Activated naive CD8-positive, alpha-beta T cell treated with anti-CD3 and anti-CD28 coated beads, Interleukin-2, amount 50 U/mL, for 24 hours (primary cell): Measurements from ENCODE around the gene TRIP4.
A peak's percentile ranks its signal among the peaks of the same experiment; 100 is the strongest.
"Not testable (repeated sequence)": the region's sequence is repeated elsewhere in the genome, so short reads cannot be mapped to it uniquely, and the experiment has no call there.

Source experiments
- ATAC-seq: fragments of 150-1000 bp; cut with Tn5 transposase; one replicate; pipeline ENCODE4 v1.10.0; 2021
- DNase-seq: peaks from one replicate; pipeline ENCODE4 v3.0.0; 2021
- H3K27ac Mint-ChIP-seq: one replicate; pipeline ENCODE4 v1.8.0; 2021; ENCODE audit warnings: mild to moderate bottlenecking, mixed read lengths
- H3K27me3 Mint-ChIP-seq: one replicate; pipeline ENCODE4 v1.8.0; 2021; ENCODE audit warnings: mixed read lengths
- H3K36me3 Mint-ChIP-seq: one replicate; pipeline ENCODE4 v1.8.0; 2021; ENCODE audit warnings: low read depth, mixed read lengths
- H3K4me1 Mint-ChIP-seq: one replicate; pipeline ENCODE4 v1.8.0; 2021; ENCODE audit warnings: mixed read lengths
- H3K4me3 Mint-ChIP-seq: one replicate; pipeline ENCODE4 v1.8.0; 2021; ENCODE audit warnings: mild to moderate bottlenecking, moderate library complexity, mixed read lengths
- H3K9me3 Mint-ChIP-seq: one replicate; pipeline ENCODE4 v1.8.0; 2021; ENCODE audit warnings: mixed read lengths

Gene TRIP4

DNA sequence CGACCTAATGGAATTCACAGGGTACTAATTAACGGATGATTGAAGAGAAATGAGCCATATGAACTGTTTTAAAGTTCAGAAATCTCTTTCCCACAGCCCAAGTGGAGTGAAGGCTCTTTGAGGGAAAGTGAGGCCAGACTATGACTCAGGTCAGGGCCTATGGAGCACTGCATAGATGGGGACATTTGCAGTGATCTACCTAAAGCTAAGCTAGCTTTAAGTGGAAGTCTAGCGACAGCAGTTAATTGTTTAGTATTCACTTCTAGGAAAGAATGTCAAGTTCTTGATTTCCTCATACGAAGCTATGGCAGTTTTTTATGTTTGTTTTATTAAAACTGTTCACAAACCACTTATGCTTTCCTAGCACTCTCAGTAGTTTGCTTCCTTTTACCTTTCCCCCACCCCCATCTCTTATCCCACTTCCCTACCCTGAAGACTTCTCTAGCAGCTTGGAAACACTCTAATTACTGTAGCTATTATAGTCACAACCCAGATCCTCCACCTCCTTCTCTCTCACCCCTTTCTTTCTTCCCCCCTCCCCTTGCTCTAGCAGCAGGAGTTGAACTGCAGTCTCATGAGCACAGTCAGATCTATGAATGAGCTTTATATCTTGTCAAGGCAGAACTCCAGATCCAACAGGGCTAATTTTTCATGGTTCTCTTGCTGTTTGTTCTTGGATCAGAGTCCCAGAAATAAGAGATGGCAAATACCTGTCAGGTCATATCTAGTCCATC is 78.9 kb downstream of the TRIP4 start:
- ATAC-seq = no peak
- Mint-ChIP-seq H3K4me3 (peak overlapping the region; percentile 9), H3K36me3 (peaks cover 25% of the 10 kb centered on the region), H3K9me3 (no peaks in the 10 kb centered on the region), H3K27me3 (no peaks in the 10 kb centered on the region), H3K27ac (peak overlapping the region; percentile 10), H3K4me1 (peaks cover 67% of the 10 kb centered on the region)
- DNase-seq = no peak

DNA sequence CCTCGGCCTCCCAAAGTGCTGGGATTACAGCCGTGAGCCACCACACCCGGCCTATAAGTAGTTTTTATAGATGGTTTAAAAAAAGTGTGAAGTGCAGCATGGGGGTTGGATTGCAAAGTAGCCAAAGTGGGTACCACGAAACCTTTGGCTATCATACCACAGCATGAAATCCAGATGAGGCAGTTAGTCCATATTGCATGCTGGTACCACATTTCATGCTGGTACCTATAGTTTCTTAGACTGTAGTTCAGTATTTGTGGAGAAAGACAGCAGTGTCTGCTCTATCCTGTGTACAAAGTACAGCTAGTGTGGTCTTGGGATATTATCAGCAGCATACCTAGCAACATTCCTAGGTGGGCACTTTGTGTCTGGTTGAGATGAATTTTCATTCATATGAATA is 84.5 kb downstream of the TRIP4 start:
- ATAC-seq = no peak

DNA sequence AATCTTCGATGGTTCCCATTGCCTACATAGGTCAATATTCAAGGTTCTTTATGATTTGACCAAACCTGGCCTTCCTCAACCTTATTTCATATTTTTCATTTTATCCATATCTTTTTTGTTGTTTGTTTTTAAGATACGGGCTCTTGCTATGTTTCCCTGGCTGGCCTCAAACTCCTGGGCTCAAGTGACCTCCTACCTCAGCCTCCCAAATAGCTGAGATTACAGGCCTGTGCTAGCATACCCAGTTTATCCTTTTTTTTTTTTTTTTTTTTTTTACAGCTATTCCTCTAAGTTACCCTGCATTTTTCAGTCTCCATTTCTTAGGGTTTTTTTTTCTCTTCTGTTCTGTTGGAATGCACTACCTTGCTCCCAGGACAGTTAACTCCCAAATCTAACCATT is 87.2 kb downstream of the TRIP4 start:
- Mint-ChIP-seq H3K36me3 (peaks cover 14% of the 10 kb centered on the region), H3K27me3 (no peaks in the 10 kb centered on the region), H3K4me1 (peaks cover 23% of the 10 kb centered on the region), H3K27ac (no peak overlapping the region), H3K9me3 (no peaks in the 10 kb centered on the region), H3K4me3 (no peak overlapping the region)
- DNase-seq (no peak), ATAC-seq (no peak)

More for the DNA sequence above, 84.5 kb downstream of the TRIP4 start:
- no peak overlapping the region for H3K4me3 Mint-ChIP-seq
- peaks cover 34% of the 10 kb centered on the region for H3K4me1 Mint-ChIP-seq
- no peaks in the 10 kb centered on the region for H3K9me3 Mint-ChIP-seq
- no peak overlapping the region for H3K27ac Mint-ChIP-seq
- no peak for DNase-seq
- H3K36me3 Mint-ChIP-seq = peaks cover 23% of the 10 kb centered on the region
- no peaks in the 10 kb centered on the region for H3K27me3 Mint-ChIP-seq

DNA sequence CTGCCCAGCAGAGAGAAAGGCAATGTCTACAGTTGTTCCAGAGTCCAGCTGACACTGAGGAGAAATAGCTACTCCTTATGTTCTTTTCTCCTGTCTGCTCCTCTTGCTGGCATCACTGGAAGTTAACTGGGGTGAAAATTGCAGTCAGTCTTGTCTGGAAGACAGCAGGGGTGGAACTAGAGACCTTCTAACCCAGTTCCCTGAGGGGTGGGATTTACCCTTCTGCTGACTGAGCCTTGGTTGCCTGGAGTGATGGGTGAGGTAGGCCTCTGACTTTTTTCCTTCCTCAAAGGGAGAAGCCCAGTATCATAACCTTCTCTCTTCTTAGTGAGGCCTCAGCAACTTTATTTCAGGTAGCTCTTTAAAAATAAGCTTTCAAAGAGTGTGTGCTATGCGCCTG is 88.9 kb downstream of the TRIP4 start:
- ATAC-seq (peak; percentile 46), DNase-seq (no peak)
- Mint-ChIP-seq H3K27me3 (no peaks in the 10 kb centered on the region), H3K4me1 (peaks cover 29% of the 10 kb centered on the region), H3K4me3 (no peak overlapping the region), H3K27ac (peak overlapping the region; percentile 31), H3K36me3 (peaks cover 18% of the 10 kb centered on the region), H3K9me3 (no peaks in the 10 kb centered on the region)

DNA sequence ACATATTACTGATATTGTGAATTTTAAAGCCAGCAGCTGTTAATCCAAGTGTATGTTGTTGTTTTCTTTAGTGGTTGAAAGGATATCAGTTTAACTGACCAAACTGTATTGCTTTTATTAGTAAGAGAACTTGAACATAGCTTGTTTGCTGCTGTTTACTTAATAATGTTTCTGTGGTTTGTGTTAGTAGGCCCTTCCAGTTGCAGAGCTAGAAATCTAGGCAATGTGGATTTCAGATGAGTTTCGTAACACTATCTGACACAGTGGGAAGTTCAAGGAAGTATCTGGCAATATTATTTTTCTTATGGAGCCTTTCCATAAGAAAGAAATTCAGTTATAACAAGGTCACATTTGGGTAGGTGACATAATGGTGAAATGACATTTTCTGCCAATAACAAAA is 91.2 kb downstream of the TRIP4 start:
- Mint-ChIP-seq H3K27me3 (no peaks in the 10 kb centered on the region), H3K4me1 (peaks cover 33% of the 10 kb centered on the region), H3K36me3 (peaks cover 14% of the 10 kb centered on the region), H3K27ac (no peak overlapping the region), H3K4me3 (no peak overlapping the region), H3K9me3 (no peaks in the 10 kb centered on the region)
- ATAC-seq (no peak), DNase-seq (no peak)

DNA sequence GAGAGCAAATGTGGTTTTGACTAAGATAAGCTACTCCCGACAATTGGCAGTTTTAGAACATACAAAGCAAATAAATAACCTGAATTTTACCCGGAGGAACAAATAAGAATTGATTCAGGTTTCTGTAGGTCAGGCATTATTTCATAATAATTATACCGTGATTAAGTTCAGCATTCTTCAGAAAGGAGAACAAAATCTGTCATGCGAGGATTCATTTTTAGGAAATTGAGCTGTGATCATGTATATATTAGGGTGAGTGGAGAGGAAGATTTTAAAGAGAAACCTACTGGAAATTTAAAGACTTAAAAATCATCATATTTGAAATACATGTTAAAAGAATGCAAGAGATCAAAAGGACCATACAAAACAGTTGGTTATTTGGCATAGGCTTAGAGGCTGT is 93.3 kb downstream of the TRIP4 start:
- no peaks in the 10 kb centered on the region for H3K9me3 Mint-ChIP-seq
- ATAC-seq = no peak
- peaks cover 16% of the 10 kb centered on the region for H3K36me3 Mint-ChIP-seq
- peaks cover 29% of the 10 kb centered on the region for H3K4me1 Mint-ChIP-seq
- no peaks in the 10 kb centered on the region for H3K27me3 Mint-ChIP-seq
- no peak overlapping the region for H3K27ac Mint-ChIP-seq
- no peak overlapping the region for H3K4me3 Mint-ChIP-seq
- no peak for DNase-seq

DNA sequence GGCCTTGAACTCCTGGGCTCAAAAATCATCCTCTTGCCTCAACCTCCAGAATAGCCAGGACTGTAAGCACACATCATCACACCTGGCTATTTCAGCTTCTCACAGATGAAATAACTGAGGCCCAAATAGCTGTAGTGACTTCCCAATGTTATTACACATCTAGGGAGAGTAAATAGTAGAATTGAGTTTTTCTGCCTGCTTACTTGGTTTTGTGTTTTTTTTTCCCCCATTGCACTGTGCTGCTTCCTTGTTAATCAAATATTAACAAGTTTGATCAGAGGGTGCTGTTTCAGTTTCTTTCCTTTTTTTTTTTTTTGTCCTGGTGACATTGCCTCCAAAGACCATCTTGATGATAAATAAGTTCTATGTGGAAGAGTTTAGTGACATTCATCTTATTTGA is 96.1 kb downstream of the TRIP4 start:
- no peak overlapping the region for H3K27ac Mint-ChIP-seq
- H3K4me1 Mint-ChIP-seq = peaks cover 14% of the 10 kb centered on the region
- H3K4me3 Mint-ChIP-seq = no peak overlapping the region
- H3K9me3 Mint-ChIP-seq = no peaks in the 10 kb centered on the region
- no peaks in the 10 kb centered on the region for H3K27me3 Mint-ChIP-seq
- peaks cover 25% of the 10 kb centered on the region for H3K36me3 Mint-ChIP-seq
- DNase-seq = no peak
- ATAC-seq = no peak

DNA sequence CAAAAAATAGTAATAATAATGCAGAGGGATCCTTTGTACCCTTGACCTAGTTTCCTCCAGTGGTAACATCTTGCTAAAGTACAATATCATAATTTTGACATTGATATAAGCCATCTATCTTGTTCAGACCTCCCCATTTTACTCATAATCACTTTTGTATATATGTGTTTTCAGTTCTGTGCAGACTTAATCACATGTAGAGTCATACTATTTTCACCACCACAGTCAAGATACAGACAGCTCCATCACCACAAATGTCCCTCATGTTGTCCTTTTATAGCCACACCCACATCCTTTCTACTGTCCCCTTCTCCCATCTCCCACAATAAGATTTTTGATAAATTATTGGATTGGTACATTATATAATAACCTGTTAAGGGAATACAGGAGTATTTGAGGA is 98.2 kb downstream of the TRIP4 start:
- ATAC-seq = no peak
- Mint-ChIP-seq H3K4me1 (peaks cover 13% of the 10 kb centered on the region), H3K27ac (no peak overlapping the region), H3K4me3 (no peak overlapping the region), H3K27me3 (no peaks in the 10 kb centered on the region), H3K36me3 (peaks cover 26% of the 10 kb centered on the region), H3K9me3 (no peaks in the 10 kb centered on the region)
- no peak for DNase-seq

DNA sequence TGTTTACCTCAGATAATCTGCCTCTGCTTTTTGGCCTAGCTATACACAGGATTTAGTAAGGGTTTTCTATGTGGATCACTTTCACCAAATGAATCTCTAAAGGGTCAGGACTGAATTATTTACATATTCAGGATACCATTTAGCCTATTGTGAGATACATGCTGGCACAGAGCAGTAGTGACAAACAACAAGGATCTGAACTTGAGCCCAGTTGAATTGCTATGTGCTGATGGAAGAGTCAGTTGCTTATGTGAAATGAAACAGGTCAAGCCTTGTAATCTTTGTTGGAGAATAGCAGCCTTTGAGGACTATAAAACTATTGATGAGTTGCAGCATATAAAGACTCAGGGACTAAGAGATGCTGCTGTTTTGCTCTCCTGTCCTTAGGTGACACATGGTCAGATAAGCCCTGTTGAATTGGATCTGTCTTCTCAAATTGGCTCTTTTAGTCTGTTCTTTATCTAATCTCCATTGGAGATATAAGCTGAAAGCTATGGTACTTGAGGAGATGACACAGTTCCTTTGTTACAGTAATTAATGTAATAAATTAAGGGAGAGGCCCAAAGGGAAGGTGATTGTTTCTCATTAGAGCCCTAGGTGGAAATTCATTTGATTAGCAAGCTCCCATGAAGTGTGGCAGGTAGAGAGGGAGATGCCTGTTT is 103.1 kb downstream of the TRIP4 start:
- H3K4me1 Mint-ChIP-seq = peaks cover 24% of the 10 kb centered on the region
- H3K27ac Mint-ChIP-seq = no peak overlapping the region
- no peaks in the 10 kb centered on the region for H3K27me3 Mint-ChIP-seq
- peaks cover 24% of the 10 kb centered on the region for H3K36me3 Mint-ChIP-seq
- DNase-seq (no peak), ATAC-seq (no peak)
- no peaks in the 10 kb centered on the region for H3K9me3 Mint-ChIP-seq
- H3K4me3 Mint-ChIP-seq = no peak overlapping the region

DNA sequence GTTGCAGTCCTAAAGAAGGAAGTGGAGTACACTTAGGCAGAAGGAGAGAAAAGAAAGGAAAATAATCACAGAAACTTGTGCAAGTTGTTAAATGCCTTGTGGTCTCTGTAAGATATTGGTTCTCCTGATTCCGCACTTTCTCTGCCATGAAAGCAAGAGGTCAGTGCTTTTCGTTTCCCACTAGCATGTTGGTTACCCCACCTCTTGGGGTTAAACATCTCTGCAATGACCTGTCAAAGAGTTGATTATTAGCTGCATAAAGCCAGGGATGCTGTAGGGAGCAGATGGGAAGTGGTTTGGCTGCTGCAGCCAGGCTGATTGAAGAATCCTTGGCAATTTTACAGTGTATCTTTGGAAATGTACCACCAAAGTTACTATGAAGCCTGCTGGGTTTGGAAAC is 106.0 kb downstream of the TRIP4 start:
- Mint-ChIP-seq H3K4me1 (peaks cover 34% of the 10 kb centered on the region), H3K27me3 (no peaks in the 10 kb centered on the region), H3K36me3 (peaks cover 22% of the 10 kb centered on the region), H3K27ac (no peak overlapping the region), H3K9me3 (no peaks in the 10 kb centered on the region), H3K4me3 (no peak overlapping the region)
- ATAC-seq (no peak), DNase-seq (no peak)

DNA sequence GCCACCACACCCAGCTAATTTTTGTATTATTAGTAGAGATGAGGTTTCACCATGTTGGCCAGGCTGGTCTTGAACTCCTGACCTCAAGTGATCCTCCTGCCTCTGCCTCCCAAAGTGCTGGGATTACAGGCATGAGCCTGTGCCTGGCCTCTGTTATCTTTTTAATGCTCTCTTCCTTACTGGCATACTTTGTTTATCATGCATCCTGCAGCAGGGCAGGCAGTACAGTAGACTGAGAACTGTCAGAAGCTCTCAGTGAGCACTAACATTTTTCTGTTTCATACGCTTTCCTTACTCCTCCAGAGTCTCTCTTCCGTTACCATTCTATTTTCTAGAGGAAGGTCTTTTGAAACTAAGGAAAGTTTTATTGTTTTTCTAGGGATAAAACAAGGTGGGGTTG is 108.3 kb downstream of the TRIP4 start:
- Mint-ChIP-seq H3K27ac (peak overlapping the region; percentile 8), H3K36me3 (peaks cover 31% of the 10 kb centered on the region), H3K4me1 (peaks cover 54% of the 10 kb centered on the region)
- not testable (repeated sequence) for H3K27me3 Mint-ChIP-seq, ATAC-seq, DNase-seq, H3K9me3 Mint-ChIP-seq, H3K4me3 Mint-ChIP-seq

DNA sequence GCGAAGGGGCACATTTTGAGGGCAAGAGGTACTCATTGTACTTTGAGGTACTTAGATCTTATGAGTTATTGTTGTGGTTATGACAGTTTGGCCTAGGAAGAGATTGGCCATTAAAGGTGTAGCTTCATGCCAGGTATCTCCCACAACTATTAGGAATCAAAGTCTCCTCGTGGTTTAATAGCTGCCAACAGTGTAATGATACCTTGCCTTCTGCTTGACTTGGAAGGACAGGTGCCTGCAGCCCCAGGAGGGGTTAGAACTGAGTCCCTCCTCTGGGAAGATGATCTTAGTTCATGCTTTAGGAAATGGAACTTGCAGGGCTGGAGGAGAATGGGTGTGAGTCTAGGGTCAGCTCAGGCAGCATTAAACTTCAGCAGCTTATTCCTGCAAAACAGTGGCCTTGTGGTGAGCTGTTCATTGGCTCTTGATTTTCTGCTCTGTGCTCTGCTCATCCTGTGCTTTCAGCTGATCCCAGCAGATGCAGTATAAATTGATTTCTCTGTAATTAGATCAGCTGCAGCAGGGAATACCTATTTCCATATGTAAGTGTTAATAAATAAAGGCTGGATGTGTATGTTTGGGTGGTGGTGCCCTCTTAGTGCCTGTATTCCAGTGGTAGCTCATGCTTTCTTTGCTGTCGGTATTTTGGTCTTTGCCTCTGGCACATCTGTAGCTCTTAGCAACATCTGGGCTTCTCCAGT is 113.2 kb downstream of the TRIP4 start:
- H3K36me3 Mint-ChIP-seq = peaks cover 33% of the 10 kb centered on the region
- DNase-seq = no peak
- peaks cover 73% of the 10 kb centered on the region for H3K4me1 Mint-ChIP-seq
- no peaks in the 10 kb centered on the region for H3K9me3 Mint-ChIP-seq
- ATAC-seq = no peak
- H3K4me3 Mint-ChIP-seq = no peak overlapping the region
- H3K27me3 Mint-ChIP-seq = no peaks in the 10 kb centered on the region
- H3K27ac Mint-ChIP-seq = no peak overlapping the region

DNA sequence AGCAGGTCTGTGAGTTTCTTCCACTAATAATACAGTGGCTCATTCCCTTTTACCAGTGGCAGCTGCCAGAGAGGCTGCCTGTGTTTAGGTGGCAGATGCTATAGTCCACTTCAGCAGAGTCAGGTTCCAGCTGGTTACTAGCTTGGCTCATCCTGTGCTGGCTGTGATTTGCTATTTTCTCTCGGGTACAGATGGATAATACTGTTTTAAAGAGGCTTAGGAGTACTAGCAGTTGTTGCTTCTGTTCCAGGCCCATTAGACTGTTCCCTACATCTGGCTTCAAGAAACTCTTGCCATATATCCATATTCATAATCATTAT is 113.7 kb downstream of the TRIP4 start:
- Mint-ChIP-seq H3K36me3 (peaks cover 30% of the 10 kb centered on the region), H3K4me3 (no peak overlapping the region), H3K27me3 (no peaks in the 10 kb centered on the region), H3K27ac (no peak overlapping the region), H3K9me3 (no peaks in the 10 kb centered on the region), H3K4me1 (peaks cover 70% of the 10 kb centered on the region)
- ATAC-seq (no peak), DNase-seq (no peak)

DNA sequence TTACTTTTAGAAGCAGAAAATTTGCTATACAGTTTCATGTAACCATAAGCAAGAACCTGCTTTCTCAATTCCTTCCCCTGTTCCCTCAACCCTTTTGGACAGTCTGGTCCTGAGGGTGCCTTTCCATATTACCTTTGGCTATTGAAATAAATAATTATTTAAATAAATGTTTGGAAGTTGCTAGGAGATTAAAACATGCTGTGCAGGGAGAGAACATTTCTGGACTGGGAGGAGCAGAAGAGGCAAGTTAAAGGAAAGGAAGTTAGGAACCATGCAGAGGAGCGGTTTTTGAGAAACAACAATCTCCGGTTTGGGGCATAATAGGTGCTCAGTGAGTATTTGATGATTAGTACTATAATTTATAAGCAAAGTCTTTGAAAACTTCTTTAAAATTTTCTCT is 114.5 kb downstream of the TRIP4 start:
- Mint-ChIP-seq H3K4me3 (no peak overlapping the region), H3K27ac (peak overlapping the region; percentile 51), H3K4me1 (peaks cover 75% of the 10 kb centered on the region), H3K27me3 (no peaks in the 10 kb centered on the region), H3K36me3 (peaks cover 25% of the 10 kb centered on the region), H3K9me3 (no peaks in the 10 kb centered on the region)
- ATAC-seq (no peak), DNase-seq (no peak)

DNA sequence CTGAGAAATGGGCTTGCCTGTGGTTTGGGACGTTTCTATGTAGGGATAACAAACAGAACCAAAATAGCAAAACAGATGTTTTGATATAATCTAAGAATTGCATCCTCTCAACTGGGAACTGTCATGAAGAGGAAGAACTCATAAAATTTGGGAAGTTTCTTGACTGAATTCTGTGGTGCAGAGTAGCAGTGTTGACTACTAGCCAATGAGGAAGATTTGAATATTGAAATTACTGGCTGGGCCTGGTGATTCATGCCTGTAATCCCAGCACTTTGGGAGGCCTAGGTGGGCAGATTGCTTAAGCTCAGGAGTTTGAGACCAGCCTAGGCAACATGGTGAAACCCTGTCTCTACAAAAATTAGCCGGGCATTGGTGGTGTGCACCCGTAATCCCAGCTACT is 114.9 kb downstream of the TRIP4 start:
- no peak for ATAC-seq

More for the DNA sequence above, 114.9 kb downstream of the TRIP4 start:
- H3K36me3 Mint-ChIP-seq = peaks cover 25% of the 10 kb centered on the region
- peaks cover 75% of the 10 kb centered on the region for H3K4me1 Mint-ChIP-seq
- peak overlapping the region; percentile 51 for H3K27ac Mint-ChIP-seq
- H3K27me3 Mint-ChIP-seq = no peaks in the 10 kb centered on the region
- DNase-seq = no peak
- H3K4me3 Mint-ChIP-seq = peak overlapping the region; percentile 3
- no peaks in the 10 kb centered on the region for H3K9me3 Mint-ChIP-seq
